WTC11 (cell line): ENCODE data around the gene ABLIM3. TPM values are rescaled to one million over a fixed set of nuclear protein-coding genes. Genes with fewer than 3 reads are reported as not detected.

Source experiments
- ATAC-seq: fragments of 200-7000 bp; cut with Tn5 transposase; 2 replicates; pipeline ENCODE4 v1.10.0; 2021; ENCODE audit warnings: mild to moderate bottlenecking, moderate library complexity
- CTCF ChIA-PET: fragments of 300-600 bp; sonication (Branson Sonifier 250); formaldehyde crosslinking; loops from one replicate; lab custom pipeline; 2021; ENCODE audit warnings: antibody characterized with exemption; lab: Charles Lee
- POLR2A ChIA-PET: fragments of 350-600 bp; sonication (Branson Sonifier 250); formaldehyde crosslinking; loops from one replicate; lab custom pipeline; 2021; ENCODE audit warnings: antibody characterized with exemption; lab: Charles Lee
- DNase-seq: peaks from one replicate; pipeline ENCODE4 v3.0.0; 2021; ENCODE audit warnings: low spot score
- H3K27ac Mint-ChIP-seq: 2 replicates; pipeline ENCODE4 v1.8.0; 2021; ENCODE audit warnings: mixed read lengths
- H3K27me3 Mint-ChIP-seq: 2 replicates; pipeline ENCODE4 v1.8.0; 2021; ENCODE audit warnings: low read depth, mild to moderate bottlenecking, moderate library complexity, mixed read lengths
- H3K36me3 Mint-ChIP-seq: 2 replicates; pipeline ENCODE4 v1.8.0; 2021; ENCODE audit warnings: mixed read lengths
- H3K4me1 Mint-ChIP-seq: 2 replicates; pipeline ENCODE4 v1.8.0; 2022; ENCODE audit warnings: mixed read lengths
- H3K4me3 Mint-ChIP-seq: 2 replicates; pipeline ENCODE4 v1.8.0; 2021; ENCODE audit warnings: mild to moderate bottlenecking, moderate library complexity, mixed read lengths
- H3K9me3 Mint-ChIP-seq: 2 replicates; pipeline ENCODE4 v1.8.0; 2021; ENCODE audit warnings: mixed read lengths
- ATF1 ChIP-seq: sonication (generic); formaldehyde crosslinking; IDR thresholded peaks from 2 replicates; pipeline ENCODE4 v1.8.1; 2023; ENCODE audit warnings: mild to moderate bottlenecking, moderate library complexity, missing genetic modification reagents
- CDX4 ChIP-seq: fragments of 250-450 bp; sonication (Bioruptor Pico); IDR thresholded peaks from 2 replicates; pipeline ENCODE4 v1.9.0; 2021; ENCODE audit warnings: moderate library complexity, mild to moderate bottlenecking, inconsistent platforms, borderline replicate concordance
- E2F4 ChIP-seq: sonication (generic); formaldehyde crosslinking; IDR thresholded peaks from 2 replicates; pipeline ENCODE4 v1.8.1; 2022; ENCODE audit warnings: low read depth, mild to moderate bottlenecking, moderate library complexity, missing genetic modification reagents, borderline replicate concordance
- EMX1 ChIP-seq: fragments of 250-450 bp; sonication (Bioruptor Pico); IDR thresholded peaks from 2 replicates; pipeline ENCODE4 v1.8.0; 2021; ENCODE audit warnings: mild to moderate bottlenecking
- ERG ChIP-seq: fragments of 250-450 bp; sonication (Bioruptor Pico); IDR thresholded peaks from 2 replicates; pipeline ENCODE4 v1.8.0; 2021; ENCODE audit warnings: mild to moderate bottlenecking
- GABPB1 ChIP-seq: sonication (generic); formaldehyde crosslinking; IDR thresholded peaks from 2 replicates; pipeline ENCODE4 v1.8.1; 2023; ENCODE audit warnings: mild to moderate bottlenecking, missing genetic modification reagents
- GTF2I ChIP-seq: fragments of 250-450 bp; sonication (Bioruptor Pico); conservative IDR thresholded peaks from 2 replicates; pipeline ENCODE4 v1.4.0; 2021; ENCODE audit warnings: mild to moderate bottlenecking
- HMGA2 ChIP-seq: fragments of 250-450 bp; sonication (Bioruptor Pico); IDR thresholded peaks from 2 replicates; pipeline ENCODE4 v1.4.0; 2021; ENCODE audit warnings: mild to moderate bottlenecking, moderate library complexity
- MLX ChIP-seq: sonication (generic); formaldehyde crosslinking; IDR thresholded peaks from 2 replicates; pipeline ENCODE4 v1.8.1; 2023; ENCODE audit warnings: mild to moderate bottlenecking, missing genetic modification reagents, moderate library complexity
- NR1H2 ChIP-seq: sonication (generic); formaldehyde crosslinking; IDR thresholded peaks from 2 replicates; pipeline ENCODE4 v1.9.0; 2021; ENCODE audit warnings: mild to moderate bottlenecking, moderate library complexity, missing genetic modification reagents
- PREB ChIP-seq: sonication (generic); formaldehyde crosslinking; IDR thresholded peaks from 2 replicates; pipeline ENCODE4 v1.8.1; 2022; ENCODE audit warnings: mild to moderate bottlenecking, missing genetic modification reagents, moderate library complexity, borderline replicate concordance
- SOX15 ChIP-seq: fragments of 250-450 bp; sonication (Bioruptor Pico); IDR thresholded peaks from 2 replicates; pipeline ENCODE4 v1.9.0; 2021; ENCODE audit warnings: mild to moderate bottlenecking
- SP1 ChIP-seq: sonication (generic); formaldehyde crosslinking; conservative IDR thresholded peaks from 2 replicates; pipeline ENCODE4 v1.8.1; 2022; ENCODE audit warnings: missing genetic modification reagents
- STAT6 ChIP-seq: sonication (generic); formaldehyde crosslinking; conservative IDR thresholded peaks from 2 replicates; pipeline ENCODE4 v1.8.1; 2023; ENCODE audit warnings: mild to moderate bottlenecking, low read depth, missing genetic modification reagents, moderate library complexity
- TCF7 ChIP-seq: sonication (generic); formaldehyde crosslinking; IDR thresholded peaks from 2 replicates; pipeline ENCODE4 v1.8.0; 2022; ENCODE audit warnings: mild to moderate bottlenecking, low read depth, missing genetic modification reagents, moderate library complexity
- ZBTB43 ChIP-seq: sonication (generic); formaldehyde crosslinking; IDR thresholded peaks from 2 replicates; pipeline ENCODE4 v1.8.1; 2023; ENCODE audit warnings: mild to moderate bottlenecking, missing genetic modification reagents
- ZNF219 ChIP-seq: sonication (generic); formaldehyde crosslinking; IDR thresholded peaks from 2 replicates; pipeline ENCODE4 v1.8.0; 2023; ENCODE audit warnings: missing genetic modification reagents, mild to moderate bottlenecking, borderline replicate concordance
- ZNF317 ChIP-seq: sonication (generic); formaldehyde crosslinking; IDR thresholded peaks from 2 replicates; pipeline ENCODE4 v1.8.1; 2023; ENCODE audit warnings: low read depth, mild to moderate bottlenecking, moderate library complexity, missing genetic modification reagents, borderline replicate concordance
- ZNF396 ChIP-seq: fragments of 250-450 bp; sonication (Bioruptor Pico); IDR thresholded peaks from 2 replicates; pipeline ENCODE4 v1.8.0; 2021; ENCODE audit warnings: mild to moderate bottlenecking, moderate library complexity, borderline replicate concordance
- ZNF425 ChIP-seq: fragments of 250-450 bp; sonication (Bioruptor Pico); conservative IDR thresholded peaks from 2 replicates; pipeline ENCODE4 v1.9.0; 2021; ENCODE audit warnings: mild to moderate bottlenecking
- ZNF512 ChIP-seq: sonication (generic); formaldehyde crosslinking; IDR thresholded peaks from 2 replicates; pipeline ENCODE4 v1.8.1; 2022; ENCODE audit warnings: missing genetic modification reagents, borderline replicate concordance
- total RNA-seq: library from RNA; stranded (reverse); gene quantifications from 3 replicates; pipeline ENCODE4 v1.2.3, GENCODE V29; 2021

Gene ABLIM3
- total RNA-seq, 1 experiment from 2014 or later = 0.33 TPM

GRCh38 chr5:149294872-149295829 lies 153.9 kb downstream of the ABLIM3 start (continued):
- TF ChIP-seq ZNF512 = no peak
- TF ChIP-seq ZNF317 = no peak
- no peak for TF ChIP-seq ZNF425 (CRISPR knock-in tag)
- TF ChIP-seq ZBTB43 (CRISPR knock-in tag) = no peak
- TF ChIP-seq GABPB1 (CRISPR knock-in tag) = no peak
- no peak for TF ChIP-seq STAT6 (CRISPR knock-in tag)
- TF ChIP-seq NR1H2 (CRISPR knock-in tag) = no peak
- no peak for TF ChIP-seq ERG (CRISPR knock-in tag)

GRCh38 chr5:149297340-149298025 lies 156.2 kb downstream of the ABLIM3 start:
- H3K4me3 Mint-ChIP-seq = no peak overlapping the region
- DNase-seq (no peak), ATAC-seq (no peak)
- H3K4me1 Mint-ChIP-seq = peaks cover 23% of the 10 kb centered on the region
- CTCF ChIA-PET = interaction anchor here (0.6 to 1.8 kb wide), 4 partner anchors 17 to 33 kb away, joined by 3 to 5 read pairs (median 4); no protein-coding TSS in a partner anchor
- H3K9me3 Mint-ChIP-seq = no peaks in the 10 kb centered on the region
- H3K27me3 Mint-ChIP-seq = no peaks in the 10 kb centered on the region
- POLR2A ChIA-PET = no interaction called here
- H3K27ac Mint-ChIP-seq = no peak overlapping the region
- no peaks in the 10 kb centered on the region for H3K36me3 Mint-ChIP-seq
- TF ChIP-seq EMX1 (no peak), CDX4 (CRISPR knock-in tag) (no peak), TCF7 (CRISPR knock-in tag) (no peak), SOX15 (CRISPR knock-in tag) (no peak), SP1 (CRISPR knock-in tag) (no peak), HMGA2 (CRISPR knock-in tag) (no peak), PREB (CRISPR knock-in tag) (no peak), ATF1 (CRISPR knock-in tag) (no peak), E2F4 (no peak), ZNF219 (no peak), ZNF396 (CRISPR knock-in tag) (no peak), MLX (no peak), GTF2I (CRISPR knock-in tag) (no peak)
